A549 (cell line): ENCODE measurements around the gene CELF4. TPM values are rescaled to one million over a fixed set of nuclear protein-coding genes. Genes with fewer than 3 reads are reported as not detected.

ENCODE experiments used
- ATAC-seq, 2 experiments: fragments of 200-7000 bp in 1 of 2; fragments of >200 bp in 1 of 2; cut with Nextera tagmentation in 1 of 2; cut with Tn5 transposase in 1 of 2; 3 replicates each; pipeline versions ENCODE4 v1.8.0 to v1.9.1; 2018 to 2020; ENCODE audit warnings: mild to moderate bottlenecking in 1 of 2, moderate library complexity in 1 of 2
- CTCF ChIA-PET: fragments of 300-600 bp; sonication (Branson Sonifier 250); formaldehyde crosslinking; extraction: SDS; loops from one replicate; lab custom pipeline; 2021; ENCODE audit warnings: antibody characterized with exemption, inconsistent platforms; lab: Yijun Ruan, JAX
- POLR2A ChIA-PET: fragments of 350-600 bp; formaldehyde crosslinking; extraction: SDS; loops from one replicate; lab custom pipeline; 2021; ENCODE audit warnings: antibody characterized with exemption, inconsistent platforms; lab: Yijun Ruan, JAX
- DNase-seq, 2 experiments: peaks; one replicate each; pipeline versions ENCODE4 v3.0.0 to v3.0.0-alpha.2; 2011 to 2016; ENCODE audit warnings: low read depth in 1 of 2, low spot score in 1 of 2
- FAIRE-seq: peaks from 2 replicates; lab custom pipeline; 2011; peaks lifted over from hg19 to GRCh38; lab: Jason Lieb, UNC
- H3K27ac ChIP-seq, 2 experiments: fragments of >200 bp; sonication (Bioruptor Twin); formaldehyde crosslinking; 3 replicates each; pipeline ENCODE4 v1.5.1; 2016 to 2017
- H3K4me1 ChIP-seq: fragments of >200 bp; sonication (Bioruptor Twin); formaldehyde crosslinking; 3 replicates; pipeline ENCODE4 v1.6.1; 2016
- H3K4me2 ChIP-seq: fragments of >200 bp; sonication (Bioruptor Twin); formaldehyde crosslinking; 3 replicates; pipeline ENCODE4 v1.6.1; 2016
- H3K4me3 ChIP-seq: fragments of >200 bp; sonication (Bioruptor Twin); formaldehyde crosslinking; 3 replicates; pipeline ENCODE4 v1.5.1; 2016
- H3K9me3 ChIP-seq: fragments of >200 bp; sonication (Bioruptor Twin); formaldehyde crosslinking; 3 replicates; pipeline ENCODE4 v1.6.1; 2016
- BHLHE40 ChIP-seq: IDR thresholded peaks from 2 replicates; pipeline ENCODE4 v1.6.1; 2012; ENCODE audit warnings: low read depth, low read length, inconsistent platforms
- CBX2 ChIP-seq: fragments of 200-600 bp; sonication (generic); IDR thresholded peaks from 2 replicates; pipeline ENCODE4 v1.6.1; 2016; ENCODE audit warnings: low read depth, mild to moderate bottlenecking, borderline replicate concordance
- CBX8 ChIP-seq: fragments of 200-600 bp; sonication (generic); IDR thresholded peaks from 2 replicates; pipeline ENCODE4 v1.6.1; 2016
- CHD2 ChIP-seq: fragments of 150-350 bp; IDR thresholded peaks from 2 replicates; pipeline ENCODE4 v1.6.1; 2014; ENCODE audit warnings: low read length; ENCODE audit not compliant: partially characterized antibody
- E2F6 ChIP-seq: IDR thresholded peaks from 2 replicates; pipeline ENCODE4 v1.6.1; 2012; ENCODE audit warnings: low read depth, borderline replicate concordance
- ELK1 ChIP-seq: fragments of 150-350 bp; IDR thresholded peaks from 2 replicates; pipeline ENCODE4 v1.6.1; 2014; ENCODE audit warnings: low read depth, mild to moderate bottlenecking, low read length
- ESRRA ChIP-seq: fragments of 150-350 bp; IDR thresholded peaks from 2 replicates; pipeline ENCODE4 v1.6.1; 2014; ENCODE audit warnings: mild to moderate bottlenecking, low read length, borderline replicate concordance
- FOSB ChIP-seq: fragments of 250-450 bp; sonication (Bioruptor Pico); IDR thresholded peaks from 2 replicates; pipeline ENCODE4 v1.5.0; 2020; ENCODE audit warnings: mild to moderate bottlenecking, moderate library complexity
- FOSL2 ChIP-seq, 2 experiments: fragments of 450-650 bp in 1 of 2; fragments of >200 bp in 1 of 2; sonication (Bioruptor Twin) in 1 of 2; formaldehyde crosslinking; IDR thresholded peaks; 2 replicates each; pipeline versions ENCODE4 v1.5.0 to v1.6.1; 2016 to 2020; ENCODE audit warnings: mild to moderate bottlenecking in 1 of 2, moderate library complexity in 1 of 2
- FOXS1 ChIP-seq: fragments of 250-450 bp; sonication (Bioruptor Pico); IDR thresholded peaks from 2 replicates; pipeline ENCODE4 v1.5.0; 2020; ENCODE audit warnings: mild to moderate bottlenecking, moderate library complexity
- GATA3 ChIP-seq: IDR thresholded peaks from 2 replicates; pipeline ENCODE4 v1.6.1; 2012; ENCODE audit warnings: borderline replicate concordance
- HDAC2 ChIP-seq: fragments of 200-600 bp; sonication (generic); IDR thresholded peaks from 2 replicates; pipeline ENCODE4 v1.6.1; 2016
- HES2 ChIP-seq: fragments of >200 bp; sonication (Bioruptor Twin); formaldehyde crosslinking; IDR thresholded peaks from 2 replicates; pipeline ENCODE4 v1.6.1; 2016
- HEYL ChIP-seq: fragments of 250-450 bp; sonication (Bioruptor Pico); IDR thresholded peaks from 2 replicates; pipeline ENCODE4 v1.8.0; 2021; ENCODE audit warnings: mild to moderate bottlenecking, moderate library complexity
- HMGXB4 ChIP-seq: fragments of 250-450 bp; sonication (Bioruptor Pico); IDR thresholded peaks from 2 replicates; pipeline ENCODE4 v1.5.0; 2021; ENCODE audit warnings: mild to moderate bottlenecking, moderate library complexity, borderline replicate concordance
- HOXB5 ChIP-seq: fragments of 250-450 bp; sonication (Bioruptor Pico); IDR thresholded peaks from 2 replicates; pipeline ENCODE4 v1.5.0; 2020; ENCODE audit warnings: mild to moderate bottlenecking, moderate library complexity
- JUN ChIP-seq, 2 experiments: fragments of >200 bp; sonication (Bioruptor Twin); formaldehyde crosslinking; IDR thresholded peaks; 2 replicates in 1 of 2; 3 replicates in 1 of 2; pipeline ENCODE4 v1.6.1; 2016 to 2017
- JUNB ChIP-seq: fragments of >200 bp; sonication (Bioruptor Twin); formaldehyde crosslinking; IDR thresholded peaks from 2 replicates; pipeline ENCODE4 v1.6.1; 2016
- NFE2L2 ChIP-seq: fragments of 150-350 bp; conservative IDR thresholded peaks from 2 replicates; pipeline ENCODE4 v1.6.1; 2014; ENCODE audit warnings: low read length
- POLR2A ChIP-seq: IDR thresholded peaks from 2 replicates; pipeline ENCODE4 v1.6.1; 2012; ENCODE audit warnings: mild to moderate bottlenecking, low read length
- RAD21 ChIP-seq, 2 experiments: fragments of >200 bp in 1 of 2; sonication (Bioruptor Twin) in 1 of 2; formaldehyde crosslinking in 1 of 2; IDR thresholded peaks in 1 of 2; conservative IDR thresholded peaks in 1 of 2; 2 replicates in 1 of 2; 3 replicates in 1 of 2; pipeline ENCODE4 v1.6.1; 2012 to 2018; ENCODE audit warnings: inconsistent platforms in 1 of 2
- RARB ChIP-seq: fragments of 250-450 bp; sonication (Bioruptor Pico); IDR thresholded peaks from 2 replicates; pipeline ENCODE4 v1.8.0; 2021; ENCODE audit warnings: mild to moderate bottlenecking, moderate library complexity
- REST ChIP-seq: fragments of 200-600 bp; sonication (generic); IDR thresholded peaks from 2 replicates; pipeline ENCODE4 v1.6.1; 2016; ENCODE audit warnings: antibody characterized with exemption, mild to moderate bottlenecking, moderate library complexity
- SMC3 ChIP-seq: fragments of >200 bp; sonication (Bioruptor Twin); formaldehyde crosslinking; IDR thresholded peaks from 3 replicates; pipeline ENCODE4 v1.6.1; 2018; ENCODE audit warnings: inconsistent platforms
- USF2 ChIP-seq: fragments of 450-650 bp; IDR thresholded peaks from 2 replicates; pipeline ENCODE4 v1.6.1; 2014; ENCODE audit warnings: antibody characterized with exemption
- WGBS: methylation state at CpG from one replicate; pipeline ENCODE4 v1.1.6; 2017; ENCODE audit errors: missing lambda C conversion rate; 5-methylcytosine and 5-hydroxymethylcytosine counted together
- polyA plus RNA-seq, 4 experiments: library from polyadenylated mRNA; depleted of rRNA in 3 of 4; stranded (reverse); fragments of >200 nt; fragmentation: RNase III in 1 of 4; extraction: RNeasy Plus Mini Kit Qiagen cat#74134 plus additional on column Dnase treatment in 1 of 4; gene quantifications; 2 replicates in 3 of 4; 3 replicates in 1 of 4; pipeline ENCODE4 v1.2.3, GENCODE V29; 2011 to 2017

CELF4 gene
- polyA plus RNA-seq, 2 of the 4 experiments (the other 2 are of a cell fraction), result 0.08 TPM; not detected in 1

GRCh38 chr18:37389041-37389440 lies 176.6 kb downstream of the CELF4 start (continued):
- TF ChIP-seq USF2 (no peak), FOSL2 (IDR thresholded peaks at IDR 0.05) (no peak), FOSL2 (CRISPR knock-in tag; IDR thresholded peaks at IDR 0.05) (no peak), SMC3 (no peak), ELK1 (no peak), E2F6 (no peak), CBX2 (no peak), JUN (IDR thresholded peaks at IDR 0.05) (no peak), JUNB (no peak), HES2 (no peak), HEYL (CRISPR knock-in tag) (no peak), HMGXB4 (no peak)
- TF ChIP-seq, all 56 proteins: peak for 0

GRCh38 chr18:37388413-37388812 lies 177.2 kb downstream of the CELF4 start:
- TF ChIP-seq ESRRA (no peak), CBX8 (no peak), BHLHE40 (no peak), CHD2 (no peak), JUNB (no peak), FOSL2 (IDR thresholded peaks at IDR 0.05) (no peak), FOSL2 (CRISPR knock-in tag; IDR thresholded peaks at IDR 0.05) (no peak), FOXS1 (CRISPR knock-in tag) (no peak), GATA3 (no peak), RARB (CRISPR knock-in tag) (no peak), HDAC2 (no peak), CBX2 (no peak)
- DNase-seq, result no peak
- CTCF ChIA-PET, result interaction anchor here (0.9 to 1.2 kb wide), 2 partner anchors 9 to 29 kb away, joined by 3 to 4 read pairs; no protein-coding TSS in a partner anchor
- H3K4me3 ChIP-seq, result no peak overlapping the region
- H3K9me3 ChIP-seq, result no peaks in the 10 kb centered on the region
- H3K4me1 ChIP-seq, result no peaks in the 10 kb centered on the region
- FAIRE-seq, result no peak
- POLR2A ChIA-PET, result no interaction called here
- WGBS, result 11% methylated on average over 5 of the region's 5 CpGs
- no peak for ATAC-seq
- no peak overlapping the region for H3K27ac ChIP-seq
- H3K4me2 ChIP-seq, result no peak overlapping the region

GRCh38 chr18:37385846-37386778 lies 179.5 kb downstream of the CELF4 start:
- WGBS, result 39% methylated on average over 9 of the region's 9 CpGs
- CTCF ChIA-PET, result interaction anchor here (0.8 to 1.7 kb wide), 5 partner anchors 11 to 173 kb away, joined by 3 to 5 read pairs (median 3); no protein-coding TSS in a partner anchor
- ATAC-seq, result no peak; a peak in 1 of 6 replicates
- TF ChIP-seq FOSB (CRISPR knock-in tag), result no peak
- TF ChIP-seq RAD21 (conservative IDR thresholded peaks at IDR 0.05 in 1 of 2, IDR thresholded peaks at IDR 0.05 in 1 of 2), result peak; percentile 71
- no peak for TF ChIP-seq JUN (IDR thresholded peaks at IDR 0.05)
- no peak for TF ChIP-seq HOXB5
- TF ChIP-seq CHD2, result no peak
- TF ChIP-seq REST, result no peak
- no peak for TF ChIP-seq RARB (CRISPR knock-in tag)
- TF ChIP-seq NFE2L2, result no peak
- peak; percentile 57 for TF ChIP-seq SMC3
- no peak for TF ChIP-seq POLR2A

More at GRCh38 chr18:37385846-37386778, 179.5 kb downstream of the CELF4 start:
- DNase-seq (peak in 1 of 2 experiments; percentile 27), FAIRE-seq (no peak)
- Histone ChIP-seq H3K27ac (no peak overlapping the region), H3K4me1 (no peaks in the 10 kb centered on the region), H3K4me3 (no peak overlapping the region), H3K4me2 (no peak overlapping the region), H3K9me3 (no peaks in the 10 kb centered on the region)
- POLR2A ChIA-PET, result no interaction called here
